ENCODE data around the gene TMSB10. TPM values are rescaled to one million over a fixed set of nuclear protein-coding genes. Genes with fewer than 3 reads are reported as not detected.

TMSB10 gene
- polyA plus RNA-seq, 4 donors = 1,047 to 3,566 (median 2,651) TPM

GRCh38 chr2:84902526-84902925 is 2.9 kb upstream of the TMSB10 start:
- 97 to 98% (median 98%) methylated on average over 4 of the region's 4 CpGs for WGBS, 3 donors
- peaks cover 0 to 10% (median 0%) of the 10 kb centered on the region in 3 donors for H3K36me3 ChIP-seq (ENCODE audit: control insufficient read depth in 3 of 3, insufficient read depth in 2 of 3, low read depth in 1 of 3, low read length in 3 of 3)
- H3K27ac ChIP-seq (ENCODE audit: low read depth in 1 of 3, low read length in 2 of 3) = no peak overlapping the region
- H3K4me1 ChIP-seq (ENCODE audit: control insufficient read depth in 3 of 3, insufficient read depth in 2 of 3, low read depth in 1 of 3, low read length in 2 of 3) = peaks cover 3 to 8% (median 4%) of the 10 kb centered on the region in 3 donors
- FAIRE-seq (no peak), DNase-seq (no peak)
- H3K9me3 ChIP-seq (ENCODE audit: control insufficient read depth in 2 of 2, insufficient read depth in 1 of 2, low read depth in 1 of 2, low read length in 1 of 2) = no peaks in the 10 kb centered on the region
- no peaks in the 10 kb centered on the region for H3K27me3 ChIP-seq (ENCODE audit: control insufficient read depth in 3 of 3, insufficient read depth in 3 of 3, low read length in 3 of 3)
- no peak overlapping the region for H3K4me3 ChIP-seq (ENCODE audit: low read depth in 1 of 3, low read length in 3 of 3)

GRCh38 chr2:84904151-84904550 is 1.3 kb upstream of the TMSB10 start:
- Histone ChIP-seq H3K9me3 (ENCODE audit: control insufficient read depth in 2 of 2, insufficient read depth in 1 of 2, low read depth in 1 of 2, low read length in 1 of 2) (no peaks in the 10 kb centered on the region), H3K4me1 (ENCODE audit: control insufficient read depth in 3 of 3, insufficient read depth in 2 of 3, low read depth in 1 of 3, low read length in 2 of 3) (peaks cover 3 to 10% (median 8%) of the 10 kb centered on the region in 3 donors), H3K27ac (ENCODE audit: low read depth in 1 of 3, low read length in 2 of 3) (peak overlapping the region in 1 of 3 donors; percentile 13), H3K4me3 (ENCODE audit: low read depth in 1 of 3, low read length in 3 of 3) (no peak overlapping the region), H3K27me3 (ENCODE audit: control insufficient read depth in 3 of 3, insufficient read depth in 3 of 3, low read length in 3 of 3) (no peaks in the 10 kb centered on the region), H3K36me3 (ENCODE audit: control insufficient read depth in 3 of 3, insufficient read depth in 2 of 3, low read depth in 1 of 3, low read length in 3 of 3) (peaks cover 0 to 12% (median 0%) of the 10 kb centered on the region in 3 donors)
- DNase-seq (no peak), FAIRE-seq (no peak)
- WGBS, 3 donors = 66 to 80% (median 75%) methylated on average over 9 of the region's 9 CpGs

GRCh38 chr2:84904717-84905174 is 710 bp upstream of the TMSB10 start:
- 0 to 5% (median 1%) methylated on average over 18 to 21 of the region's 21 CpGs for WGBS, 3 donors
- H3K27ac ChIP-seq (ENCODE audit: low read depth in 1 of 3, low read length in 2 of 3) = peak overlapping the region; percentile 84 to 98 (median 92)
- no peaks in the 10 kb centered on the region for H3K9me3 ChIP-seq (ENCODE audit: control insufficient read depth in 2 of 2, insufficient read depth in 1 of 2, low read depth in 1 of 2, low read length in 1 of 2)
- H3K4me3 ChIP-seq (ENCODE audit: low read depth in 1 of 3, low read length in 3 of 3) = peak overlapping the region; percentile 74 to 98 (median 88)
- peak; percentile 61 to 83 for DNase-seq
- peaks cover 0 to 13% (median 0%) of the 10 kb centered on the region in 3 donors for H3K36me3 ChIP-seq (ENCODE audit: control insufficient read depth in 3 of 3, insufficient read depth in 2 of 3, low read depth in 1 of 3, low read length in 3 of 3)
- no peak for FAIRE-seq
- H3K27me3 ChIP-seq (ENCODE audit: control insufficient read depth in 3 of 3, insufficient read depth in 3 of 3, low read length in 3 of 3) = no peaks in the 10 kb centered on the region
- H3K4me1 ChIP-seq (ENCODE audit: control insufficient read depth in 3 of 3, insufficient read depth in 2 of 3, low read depth in 1 of 3, low read length in 2 of 3) = peaks cover 3 to 10% (median 8%) of the 10 kb centered on the region in 3 donors

GRCh38 chr2:84906108-84906899 is 848 bp downstream of the TMSB10 start:
- FAIRE-seq = no peak
- no peaks in the 10 kb centered on the region for H3K9me3 ChIP-seq (ENCODE audit: control insufficient read depth in 2 of 2, insufficient read depth in 1 of 2, low read depth in 1 of 2, low read length in 1 of 2)
- H3K4me3 ChIP-seq (ENCODE audit: low read depth in 1 of 3, low read length in 3 of 3) = peak overlapping the region; percentile 74 to 98 (median 88)
- H3K36me3 ChIP-seq (ENCODE audit: control insufficient read depth in 3 of 3, insufficient read depth in 2 of 3, low read depth in 1 of 3, low read length in 3 of 3) = peaks cover 0 to 13% (median 0%) of the 10 kb centered on the region in 3 donors
- H3K4me1 ChIP-seq (ENCODE audit: control insufficient read depth in 3 of 3, insufficient read depth in 2 of 3, low read depth in 1 of 3, low read length in 2 of 3) = peaks cover 3 to 10% (median 8%) of the 10 kb centered on the region in 3 donors
- DNase-seq = peak; percentile 59 to 78
- H3K27me3 ChIP-seq (ENCODE audit: control insufficient read depth in 3 of 3, insufficient read depth in 3 of 3, low read length in 3 of 3) = no peaks in the 10 kb centered on the region
- WGBS, 3 donors = 0 to 1% (median 0%) methylated on average over 38 of the region's 38 CpGs
- H3K27ac ChIP-seq (ENCODE audit: low read depth in 1 of 3, low read length in 2 of 3) = peak overlapping the region; percentile 96 to 98 (median 98)

GRCh38 chr2:84906900-84907714 is 1.7 kb downstream of the TMSB10 start:
- peaks cover 3 to 10% (median 8%) of the 10 kb centered on the region in 3 donors for H3K4me1 ChIP-seq (ENCODE audit: control insufficient read depth in 3 of 3, insufficient read depth in 2 of 3, low read depth in 1 of 3, low read length in 2 of 3)
- H3K27ac ChIP-seq (ENCODE audit: low read depth in 1 of 3, low read length in 2 of 3) = peak overlapping the region; percentile 96 to 98 (median 98)
- DNase-seq (peak; percentile 73 to 79), FAIRE-seq (no peak)
- 4 to 6% (median 6%) methylated on average over 15 of the region's 15 CpGs for WGBS, 3 donors
- H3K36me3 ChIP-seq (ENCODE audit: control insufficient read depth in 3 of 3, insufficient read depth in 2 of 3, low read depth in 1 of 3, low read length in 3 of 3) = peaks cover 0 to 13% (median 0%) of the 10 kb centered on the region in 3 donors
- no peaks in the 10 kb centered on the region for H3K9me3 ChIP-seq (ENCODE audit: control insufficient read depth in 2 of 2, insufficient read depth in 1 of 2, low read depth in 1 of 2, low read length in 1 of 2)
- no peaks in the 10 kb centered on the region for H3K27me3 ChIP-seq (ENCODE audit: control insufficient read depth in 3 of 3, insufficient read depth in 3 of 3, low read length in 3 of 3)
- H3K4me3 ChIP-seq (ENCODE audit: low read depth in 1 of 3, low read length in 3 of 3) = peak overlapping the region; percentile 74 to 98 (median 88)

- FAIRE-seq = no peak
- Histone ChIP-seq H3K9me3 (ENCODE audit: control insufficient read depth in 2 of 2, insufficient read depth in 1 of 2, low read depth in 1 of 2, low read length in 1 of 2) (no peaks in the 10 kb centered on the region), H3K27me3 (ENCODE audit: control insufficient read depth in 3 of 3, insufficient read depth in 3 of 3, low read length in 3 of 3) (no peaks in the 10 kb centered on the region), H3K27ac (ENCODE audit: low read depth in 1 of 3, low read length in 2 of 3) (peak overlapping the region in 1 of 3 donors; percentile 18), H3K36me3 (ENCODE audit: control insufficient read depth in 3 of 3, insufficient read depth in 2 of 3, low read depth in 1 of 3, low read length in 3 of 3) (peaks cover 0 to 13% (median 0%) of the 10 kb centered on the region in 3 donors), H3K4me1 (ENCODE audit: control insufficient read depth in 3 of 3, insufficient read depth in 2 of 3, low read depth in 1 of 3, low read length in 2 of 3) (peaks cover 0 to 10% (median 8%) of the 10 kb centered on the region in 3 donors), H3K4me3 (ENCODE audit: low read depth in 1 of 3, low read length in 3 of 3) (no peak overlapping the region)
- peak in 1 of 2 donors; percentile 33 for DNase-seq
- WGBS, 3 donors = 82 to 88% (median 84%) methylated on average over 2 of the region's 2 CpGs
These were observed 3.7 kb downstream of the TMSB10 start for GRCh38 chr2:84908948-84909713.

- FAIRE-seq = no peak
- WGBS, 3 donors = 98% methylated on average over 5 of the region's 5 CpGs
- peaks cover 0 to 11% (median 0%) of the 10 kb centered on the region in 3 donors for H3K36me3 ChIP-seq (ENCODE audit: control insufficient read depth in 3 of 3, insufficient read depth in 2 of 3, low read depth in 1 of 3, low read length in 3 of 3)
- H3K4me3 ChIP-seq (ENCODE audit: low read depth in 1 of 3, low read length in 3 of 3) = no peak overlapping the region
- H3K27ac ChIP-seq (ENCODE audit: low read depth in 1 of 3, low read length in 2 of 3) = no peak overlapping the region
- H3K9me3 ChIP-seq (ENCODE audit: control insufficient read depth in 2 of 2, insufficient read depth in 1 of 2, low read depth in 1 of 2, low read length in 1 of 2) = no peaks in the 10 kb centered on the region
- H3K4me1 ChIP-seq (ENCODE audit: control insufficient read depth in 3 of 3, insufficient read depth in 2 of 3, low read depth in 1 of 3, low read length in 2 of 3) = peaks cover 0 to 8% (median 6%) of the 10 kb centered on the region in 3 donors
- no peak for DNase-seq
- H3K27me3 ChIP-seq (ENCODE audit: control insufficient read depth in 3 of 3, insufficient read depth in 3 of 3, low read length in 3 of 3) = no peaks in the 10 kb centered on the region
These were observed 5.8 kb downstream of the TMSB10 start for GRCh38 chr2:84911135-84911678.
